Mammary epithelial cell (primary cell): Measurements from ENCODE around the gene ITLN2.

Source experiments
- EZH2 ChIP-seq: IDR thresholded peaks from 2 replicates; pipeline ENCODE4 v1.6.1; 2012; ENCODE audit warnings: low read length, inconsistent platforms, borderline replicate concordance
- TF ChIP-seq, protein P1 (sequence below), 2 donors: IDR thresholded peaks in 1 of 2; conservative IDR thresholded peaks in 1 of 2; 2 replicates each; pipeline ENCODE4 v1.5.1; 2011 to 2012; ENCODE audit warnings: inconsistent platforms in 2 of 2, low read length in 2 of 2, mild to moderate bottlenecking in 2 of 2, control low read depth in 1 of 2, low read depth in 1 of 2; ENCODE audit not compliant: insufficient read depth in 1 of 2; ENCODE audit errors: extremely low read depth in 1 of 2

DNA sequence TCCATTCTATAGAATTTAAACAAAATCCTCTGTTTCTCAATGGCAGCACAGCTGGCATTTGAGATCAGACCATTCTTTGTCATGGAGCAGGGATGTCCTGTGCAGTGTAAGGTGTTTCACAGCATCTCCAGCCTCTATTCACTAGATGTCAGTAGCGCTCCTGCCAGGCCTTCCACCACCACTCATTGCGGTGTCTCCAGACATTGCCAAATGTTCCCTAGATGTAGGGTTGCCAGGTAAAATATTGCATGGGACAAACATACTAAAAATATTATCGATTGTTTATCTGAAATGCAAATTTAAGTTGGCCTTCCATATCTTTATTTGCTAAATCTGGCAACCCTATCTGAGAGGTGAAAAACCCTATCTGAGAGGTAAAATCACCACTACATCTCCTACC is 11.7 kb downstream of the ITLN2 start:
- TF ChIP-seq, protein P1, sequence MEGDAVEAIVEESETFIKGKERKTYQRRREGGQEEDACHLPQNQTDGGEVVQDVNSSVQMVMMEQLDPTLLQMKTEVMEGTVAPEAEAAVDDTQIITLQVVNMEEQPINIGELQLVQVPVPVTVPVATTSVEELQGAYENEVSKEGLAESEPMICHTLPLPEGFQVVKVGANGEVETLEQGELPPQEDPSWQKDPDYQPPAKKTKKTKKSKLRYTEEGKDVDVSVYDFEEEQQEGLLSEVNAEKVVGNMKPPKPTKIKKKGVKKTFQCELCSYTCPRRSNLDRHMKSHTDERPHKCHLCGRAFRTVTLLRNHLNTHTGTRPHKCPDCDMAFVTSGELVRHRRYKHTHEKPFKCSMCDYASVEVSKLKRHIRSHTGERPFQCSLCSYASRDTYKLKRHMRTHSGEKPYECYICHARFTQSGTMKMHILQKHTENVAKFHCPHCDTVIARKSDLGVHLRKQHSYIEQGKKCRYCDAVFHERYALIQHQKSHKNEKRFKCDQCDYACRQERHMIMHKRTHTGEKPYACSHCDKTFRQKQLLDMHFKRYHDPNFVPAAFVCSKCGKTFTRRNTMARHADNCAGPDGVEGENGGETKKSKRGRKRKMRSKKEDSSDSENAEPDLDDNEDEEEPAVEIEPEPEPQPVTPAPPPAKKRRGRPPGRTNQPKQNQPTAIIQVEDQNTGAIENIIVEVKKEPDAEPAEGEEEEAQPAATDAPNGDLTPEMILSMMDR (conservative IDR thresholded peaks at IDR 0.05 in 1 of 2, IDR thresholded peaks at IDR 0.05 in 1 of 2; ENCODE audit: extremely low read depth in 1 of 2, insufficient read depth in 1 of 2, low read depth in 1 of 2, low read length in 2 of 2), result peak; percentile 13 to 59
- no peak for TF ChIP-seq EZH2
